Sigmoid colon (tissue), 4 donors: Measurements from ENCODE around the gene SCN4A.

Source experiments
- CTCF ChIP-seq, 4 experiments: fragments of 450-650 bp in 3 of 4; fragments of 200-600 bp in 1 of 4; IDR thresholded peaks; one replicate each; pipeline ENCODE4 v1.5.1; 2016 to 2019; ENCODE audit warnings: antibody characterized with exemption in 4 of 4, mild to moderate bottlenecking in 3 of 4, moderate library complexity in 2 of 4
- EP300 ChIP-seq, 4 donors: sonication (generic); formaldehyde crosslinking; IDR thresholded peaks; one replicate each; pipeline ENCODE4 v1.6.1; 2017; ENCODE audit warnings: antibody characterized with exemption in 4 of 4
- POLR2A ChIP-seq, 2 donors: fragments of 450-650 bp; IDR thresholded peaks; one replicate each; pipeline ENCODE4 v1.6.1; 2016; ENCODE audit warnings: antibody characterized with exemption in 2 of 2, mild to moderate bottlenecking in 2 of 2, moderate library complexity in 2 of 2
- POLR2AphosphoS5 ChIP-seq, 4 donors: sonication (generic); formaldehyde crosslinking; IDR thresholded peaks; one replicate each; pipeline ENCODE4 v1.6.1; 2017; ENCODE audit warnings: antibody characterized with exemption in 4 of 4

GRCh38 chr17:63916566-63917185, 56.0 kb downstream of the SCN4A start:
- TF ChIP-seq EP300 (IDR thresholded peaks at IDR 0.05) (no peak), CTCF (IDR thresholded peaks at IDR 0.05) (no peak), POLR2A (IDR thresholded peaks at IDR 0.05) (no peak), POLR2AphosphoS5 (IDR thresholded peaks at IDR 0.05) (no peak)
